Activated naive CD4-positive, alpha-beta T cell treated with Interleukin-2 at 50 U/mL for 16 hours (primary cell): ENCODE measurements around the gene EVI5L.

Experiments
- DNase-seq: peaks from one replicate; pipeline ENCODE4 v3.0.0-alpha.2; 2020

The EVI5L gene

DNA sequence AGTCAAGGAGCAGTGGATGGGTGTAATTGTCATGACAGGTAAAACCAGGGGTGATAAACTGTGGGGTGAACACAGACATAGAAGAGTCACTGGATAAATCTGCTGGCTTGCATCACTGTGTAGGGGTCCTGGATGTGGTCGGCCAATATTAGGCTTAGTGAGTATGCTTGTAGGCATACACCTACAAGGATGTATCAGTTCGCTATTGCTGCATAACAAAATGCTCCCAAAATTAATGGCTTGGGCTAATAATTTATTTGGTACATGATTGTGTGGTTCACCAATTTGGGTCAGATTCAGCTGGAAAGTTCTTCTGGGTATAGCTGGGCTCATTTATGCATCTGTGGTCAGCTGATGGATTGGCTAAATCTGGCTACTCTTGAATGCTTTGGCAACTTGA is 11.2 kb upstream of the EVI5L start:
- no peak for DNase-seq

DNA sequence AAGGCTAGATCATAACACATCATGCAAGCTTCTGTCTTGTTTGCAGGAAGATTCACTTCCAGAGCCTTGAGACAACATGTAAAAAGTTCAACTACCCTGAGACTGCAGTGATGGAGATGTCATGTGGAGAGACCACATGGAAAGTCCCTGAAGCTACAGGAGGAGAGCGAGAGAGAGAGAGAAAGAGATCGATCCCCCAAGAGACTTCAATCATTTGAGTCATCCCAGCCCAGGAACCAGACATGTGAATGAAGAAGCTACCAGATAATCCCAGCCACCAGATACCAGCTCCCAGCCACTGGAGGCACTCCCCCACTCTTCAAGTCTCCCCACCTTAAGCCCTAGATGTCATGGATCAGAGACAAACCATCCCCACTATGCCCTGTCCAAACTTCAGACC is 10.7 kb upstream of the EVI5L start:
- DNase-seq: no peak

DNA sequence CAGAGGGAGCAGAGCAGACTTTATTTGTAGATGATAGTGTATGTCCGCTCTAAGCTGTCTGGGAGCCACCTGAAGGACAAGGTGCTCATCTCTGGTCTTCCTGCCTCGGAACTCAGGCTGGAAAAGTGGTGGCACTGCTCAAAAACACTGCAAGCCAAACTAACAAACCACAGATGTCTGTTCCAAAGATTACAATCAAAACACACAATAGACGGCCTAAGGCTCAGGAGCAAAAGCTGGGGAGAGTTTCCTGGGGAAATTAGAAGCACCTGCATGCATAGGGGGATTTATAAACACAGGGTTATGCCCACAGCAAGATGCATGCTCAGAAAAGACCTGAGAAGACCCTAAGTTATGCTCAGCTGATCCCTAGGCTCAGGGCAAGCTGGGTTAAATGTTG is 9.4 kb upstream of the EVI5L start:
- DNase-seq: no peak

DNA sequence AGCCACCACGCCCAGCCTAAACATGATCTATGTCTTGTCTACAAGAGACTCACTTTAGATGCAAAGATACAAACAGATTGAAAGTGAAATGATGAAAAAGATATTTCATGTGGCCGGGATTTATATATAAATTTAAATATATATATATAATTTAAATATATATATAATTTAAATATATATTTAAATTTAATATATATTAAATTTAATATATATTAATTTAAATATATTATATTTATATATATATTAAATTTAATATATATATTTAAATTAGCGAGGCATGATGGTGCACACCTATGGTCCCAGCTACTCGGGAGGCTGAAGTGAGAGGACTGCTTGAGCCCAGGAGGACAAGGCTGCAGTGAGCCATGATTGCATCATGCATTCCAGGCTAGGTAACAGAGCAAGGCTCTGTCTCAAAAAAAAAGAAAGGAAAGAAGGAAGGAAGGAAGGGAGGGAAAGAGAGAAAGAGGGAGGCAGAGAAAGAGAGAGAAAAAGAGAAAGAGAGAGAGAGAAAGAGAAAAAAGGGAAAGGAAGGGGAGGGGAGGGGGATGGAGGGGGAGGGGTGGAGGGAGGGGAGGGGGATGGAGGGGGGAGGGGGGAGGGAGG is 7.0 kb upstream of the EVI5L start:
- DNase-seq: no peak

DNA sequence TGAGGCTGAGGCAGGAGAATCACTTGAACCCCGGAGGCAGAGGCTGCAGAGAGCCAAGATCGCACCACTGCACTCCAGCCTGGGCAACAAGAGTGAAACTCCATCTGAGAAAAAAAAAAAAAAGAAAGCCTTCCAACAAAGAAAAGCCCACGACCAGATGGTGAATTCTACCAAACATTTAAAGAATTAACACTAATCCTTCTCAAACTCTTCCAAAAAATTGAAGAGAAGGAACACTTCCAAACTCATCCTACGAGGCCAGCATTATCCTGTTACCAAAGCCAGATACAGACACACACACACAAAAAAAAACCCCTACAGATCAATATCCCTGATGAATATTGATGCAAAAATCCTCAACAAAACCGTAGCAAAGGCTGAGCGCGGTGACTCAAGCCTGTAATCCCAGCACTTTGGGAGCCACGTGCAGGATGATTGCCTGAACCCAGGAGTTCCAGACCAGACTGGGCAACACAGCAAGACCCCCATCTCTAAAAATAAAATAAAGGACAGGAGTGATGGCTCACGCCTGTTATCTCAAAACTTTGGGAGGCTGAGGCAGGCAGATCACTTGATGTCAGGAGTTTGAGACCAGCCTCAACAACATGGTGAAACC is 6.2 kb upstream of the EVI5L start:
- DNase-seq: no peak

DNA sequence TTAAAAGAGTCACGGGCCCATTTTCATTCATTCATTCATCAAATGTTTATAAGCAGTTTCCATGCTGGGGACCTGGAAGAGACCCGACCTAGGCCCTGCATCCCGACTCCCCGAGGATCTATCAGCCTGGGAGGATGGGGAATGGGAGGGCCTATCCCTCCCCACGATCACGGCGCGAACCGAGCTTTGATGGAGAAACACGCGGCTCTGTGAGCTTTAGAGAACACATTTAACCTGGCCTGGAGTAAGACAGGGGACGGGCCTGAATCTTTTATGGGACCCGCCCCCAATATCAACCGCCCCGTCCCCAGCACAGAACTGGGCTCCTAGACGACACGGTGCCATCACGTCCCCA is 875 bp upstream of the EVI5L start:
- DNase-seq: no peak

DNA sequence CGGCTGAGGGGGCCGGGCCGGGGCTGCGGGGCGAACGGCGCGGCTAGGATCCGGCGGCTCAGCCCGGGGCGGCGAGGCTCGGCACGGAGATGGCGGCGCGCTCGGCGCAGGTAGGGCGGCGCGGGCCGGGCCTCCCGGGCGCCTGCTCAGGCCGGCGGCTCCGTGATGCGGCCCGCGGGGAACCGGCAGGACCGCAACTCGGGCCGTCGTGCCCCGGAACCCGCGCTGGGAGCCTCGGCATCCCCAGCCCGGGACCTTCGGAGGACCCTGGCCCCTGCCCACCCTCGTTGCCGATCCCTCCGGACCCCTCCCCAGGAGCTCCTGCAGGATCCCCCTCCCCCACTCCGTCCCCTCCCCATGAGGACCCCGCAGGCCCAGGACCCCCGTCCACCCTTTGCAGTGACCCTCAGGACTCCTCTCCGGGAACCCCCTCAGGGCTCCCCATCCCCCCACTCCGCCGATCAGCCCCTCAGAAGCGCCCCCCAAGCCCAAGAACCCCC is 304 bp downstream of the EVI5L start:
- no peak for DNase-seq

DNA sequence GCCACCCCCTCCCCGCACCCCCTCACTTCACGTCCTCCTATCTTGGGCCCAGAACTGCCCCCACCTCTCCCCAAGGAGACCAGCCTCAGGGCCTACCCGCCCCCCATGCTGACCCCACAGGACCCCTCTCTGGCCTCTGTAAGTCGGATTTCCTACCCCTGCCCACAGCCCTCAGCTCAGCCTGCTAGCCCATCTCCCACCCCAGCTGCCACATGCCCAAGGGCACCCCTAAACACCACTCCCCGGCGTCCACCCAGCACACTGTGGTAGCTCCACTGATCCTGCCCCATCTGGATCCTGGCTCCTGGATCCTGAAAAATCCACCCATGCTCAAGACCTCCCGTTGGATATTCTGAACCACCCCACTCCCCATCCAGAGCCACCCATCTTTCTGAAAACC is 805 bp downstream of the EVI5L start:
- no peak for DNase-seq

DNA sequence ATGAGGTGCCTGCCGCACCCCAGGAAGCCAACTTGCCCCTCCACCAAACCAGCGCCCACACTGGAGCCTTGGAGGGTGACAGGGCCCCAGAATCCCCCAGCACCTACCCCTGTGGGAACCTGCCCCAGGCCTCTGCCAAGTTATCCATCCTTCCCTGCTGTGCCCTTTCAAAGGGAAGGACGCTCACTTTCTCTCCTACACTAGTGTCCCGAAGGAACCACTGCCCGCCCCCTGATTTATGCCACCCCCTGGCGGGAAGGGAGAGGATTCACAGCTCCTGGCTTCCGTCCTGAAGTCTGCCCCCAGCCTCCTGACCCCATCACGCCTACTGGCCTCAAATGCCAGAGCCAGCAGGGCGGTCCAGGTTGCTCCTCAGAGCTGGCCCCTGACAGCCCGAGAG is 1.4 kb downstream of the EVI5L start:
- no peak for DNase-seq

DNA sequence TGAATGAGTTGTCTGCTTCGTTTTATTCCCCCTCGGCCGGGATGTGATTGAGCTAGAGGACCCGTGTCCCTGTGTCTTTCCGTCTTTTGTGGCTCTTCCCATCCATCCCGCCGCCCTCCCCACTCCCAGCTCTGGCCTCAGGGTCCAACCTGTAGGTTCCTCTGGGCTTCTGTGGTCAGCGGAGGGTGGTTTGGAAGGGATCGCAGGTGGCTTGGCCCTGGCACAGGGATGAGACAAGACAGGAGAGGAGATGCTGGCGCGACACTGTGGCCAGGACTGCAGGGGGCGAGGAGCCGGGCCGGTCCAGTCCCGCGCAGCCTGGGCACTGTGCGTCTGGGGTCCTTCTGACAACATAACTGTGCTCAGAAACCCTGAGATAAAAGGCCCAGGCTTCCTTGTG is 2.0 kb downstream of the EVI5L start:
- DNase-seq: no peak

DNA sequence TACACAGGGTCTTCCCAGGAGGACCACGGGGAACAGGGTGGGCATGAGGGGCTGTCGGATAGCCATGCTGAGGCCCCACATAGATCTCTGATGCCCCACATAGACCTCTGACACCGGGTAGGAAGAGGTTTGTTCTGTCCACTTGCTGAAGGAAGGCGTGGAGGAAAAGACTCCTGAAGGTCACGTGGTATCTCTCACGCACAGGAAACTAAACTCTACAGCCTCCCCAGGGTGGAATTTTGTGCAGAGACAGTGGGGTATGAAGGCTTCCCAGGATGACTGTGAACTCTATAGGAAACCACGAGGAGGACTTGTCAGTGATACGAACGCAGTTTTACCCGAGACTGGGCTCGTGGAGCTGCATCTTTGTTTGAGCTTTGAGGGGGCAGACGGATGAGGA is 2.8 kb downstream of the EVI5L start:
- DNase-seq: no peak

DNA sequence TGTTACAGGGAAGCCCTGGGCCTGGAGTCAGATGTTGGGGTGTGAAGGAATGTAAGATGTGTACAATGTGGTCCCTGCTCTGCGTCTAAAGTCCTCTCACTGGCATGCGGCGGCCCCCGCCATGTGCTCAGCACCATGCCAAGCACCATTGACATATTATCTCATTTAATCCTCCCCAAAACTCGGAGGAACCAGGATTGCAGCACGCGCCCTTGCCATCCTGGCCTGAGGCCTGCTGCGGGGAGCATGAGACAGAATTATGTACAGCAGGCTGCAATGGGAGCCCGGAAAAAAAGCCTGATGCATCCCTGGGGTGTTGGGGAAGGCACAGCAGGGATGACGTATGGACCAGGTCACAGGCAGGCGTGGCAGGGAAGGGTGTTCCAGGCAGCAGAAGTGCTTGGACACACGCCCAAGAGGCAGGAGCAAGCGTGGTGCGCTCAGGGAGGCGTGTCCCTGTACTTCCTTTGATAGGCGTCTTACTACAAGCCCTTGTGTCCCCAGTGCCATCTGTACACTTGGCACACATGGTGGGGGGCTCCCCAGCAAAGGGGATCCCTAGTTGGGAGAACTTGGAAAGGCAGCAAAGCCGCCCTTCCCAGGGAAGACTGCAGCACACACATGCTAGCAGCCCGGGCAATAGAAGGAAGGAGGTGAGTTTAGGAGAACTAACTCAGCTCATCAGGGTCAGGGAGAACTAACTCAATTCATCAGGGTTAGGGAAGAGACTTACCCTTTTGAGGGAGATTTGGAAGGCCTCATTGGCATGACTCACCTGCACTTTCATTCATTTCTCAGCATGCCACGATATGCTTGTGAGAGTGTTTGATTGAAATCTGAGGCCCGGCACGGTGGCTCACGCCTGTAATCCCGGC is 3.4 kb downstream of the EVI5L start:
- DNase-seq: no peak

DNA sequence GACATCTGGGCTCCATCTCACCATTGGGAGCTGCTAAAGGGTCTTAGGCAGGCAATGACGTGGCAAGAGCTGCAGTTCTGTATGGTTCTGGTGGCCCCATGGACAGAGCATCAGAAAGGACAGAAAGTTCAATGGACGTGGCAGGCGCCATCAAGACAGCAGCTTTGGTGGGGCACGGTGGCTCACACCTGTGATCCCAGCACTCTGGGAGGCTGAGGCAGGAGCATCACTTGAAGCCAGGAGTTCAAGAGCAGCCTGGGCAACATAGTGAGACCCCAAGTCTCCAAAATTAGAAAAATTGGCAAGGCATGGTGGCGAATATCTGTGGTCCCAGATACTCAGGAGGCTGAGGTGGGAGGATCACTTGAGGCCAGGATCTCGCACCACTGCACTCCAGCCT is 9.5 kb downstream of the EVI5L start:
- DNase-seq: no peak

DNA sequence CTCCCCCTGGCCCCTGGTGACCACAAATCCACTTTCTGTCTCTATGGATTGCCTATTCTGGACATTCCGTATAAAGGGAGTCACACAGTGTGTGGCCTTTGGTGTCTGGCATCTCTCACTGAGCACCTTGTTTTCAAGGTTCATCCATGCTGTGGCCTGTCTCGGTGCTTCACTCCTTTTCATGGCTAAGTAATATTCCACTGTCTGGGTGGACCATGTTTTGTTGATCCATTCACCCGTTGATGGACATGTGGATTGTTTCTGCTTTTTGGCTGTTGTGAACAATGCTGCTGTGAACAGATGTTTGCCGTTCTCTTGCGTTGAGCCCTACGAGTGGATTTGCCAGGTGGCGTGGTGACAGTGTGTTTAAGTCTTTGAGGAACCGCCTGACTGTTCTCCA is 10.6 kb downstream of the EVI5L start:
- no peak for DNase-seq

DNA sequence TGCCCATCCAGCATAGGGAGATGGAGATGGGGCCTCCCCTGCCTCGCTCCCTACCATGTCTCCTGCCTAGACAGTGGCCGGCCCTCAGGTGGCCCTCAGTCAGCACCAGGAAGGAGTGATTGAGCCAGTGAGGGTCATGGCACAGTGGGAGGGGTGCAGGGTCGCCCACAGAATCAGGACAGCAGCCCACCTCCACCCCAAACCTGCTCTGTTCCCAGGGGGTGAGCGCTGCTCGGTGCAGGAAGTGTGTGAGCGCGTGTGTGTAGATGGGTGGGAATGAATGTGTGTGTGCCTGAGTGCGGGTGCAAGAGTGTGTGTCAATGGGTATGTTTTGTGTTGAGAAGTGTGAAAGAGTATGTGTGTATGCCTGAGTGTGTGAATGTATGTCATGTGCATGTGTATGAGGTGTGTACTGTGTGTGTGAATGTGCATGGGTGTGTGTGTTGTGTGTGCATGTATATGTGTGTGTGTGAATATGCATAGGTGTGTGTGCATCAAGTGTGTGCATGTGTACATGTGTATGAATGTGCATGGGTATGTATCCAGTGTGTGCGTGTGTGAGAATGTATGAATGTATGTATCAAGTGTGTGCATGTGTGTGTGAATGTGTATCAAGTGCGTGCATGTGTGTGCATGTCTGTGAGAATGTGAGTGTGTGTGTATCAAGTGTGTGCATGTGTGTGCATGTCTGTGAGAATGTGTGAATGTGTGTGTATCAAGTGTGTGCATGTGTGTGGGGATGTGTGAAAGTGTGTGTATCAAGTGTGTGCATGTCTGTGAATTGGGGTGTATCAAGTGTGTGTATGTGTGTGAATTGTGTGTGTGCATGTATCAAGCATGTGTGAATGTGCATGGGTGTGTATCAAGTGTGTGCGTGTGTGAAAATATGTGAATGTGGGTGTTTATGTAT is 12.0 kb downstream of the EVI5L start:
- DNase-seq: no peak

DNA sequence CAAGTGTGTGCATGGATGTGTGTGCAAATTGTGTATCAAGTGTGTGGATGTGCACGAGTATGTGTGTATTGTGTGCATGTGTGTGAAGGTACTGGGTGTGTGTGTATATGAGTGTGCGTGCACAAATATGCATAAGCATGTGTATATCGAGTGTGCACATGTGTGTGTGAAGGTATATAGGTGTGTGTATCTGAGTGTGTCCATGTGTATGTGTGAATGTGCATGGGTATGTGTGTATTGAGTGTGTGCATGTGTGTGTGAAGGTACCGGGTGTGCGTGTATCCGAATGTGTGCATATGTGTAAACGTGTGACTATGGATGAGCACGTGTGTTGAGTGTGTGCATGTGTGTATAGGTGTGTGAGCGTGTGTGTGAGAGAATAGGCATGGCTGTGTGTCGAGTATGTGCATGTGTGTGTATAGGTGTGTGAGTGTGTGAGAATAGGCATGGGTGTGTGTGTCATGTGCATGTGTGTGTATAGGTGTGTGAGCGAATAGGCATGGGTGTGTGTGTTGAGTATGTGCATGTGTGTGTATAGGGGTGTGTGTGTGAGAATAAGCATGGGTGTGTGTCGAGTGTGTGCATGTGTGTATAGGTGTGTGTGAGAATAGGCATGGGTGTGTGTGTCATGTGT is 12.8 kb downstream of the EVI5L start:
- no peak for DNase-seq

DNA sequence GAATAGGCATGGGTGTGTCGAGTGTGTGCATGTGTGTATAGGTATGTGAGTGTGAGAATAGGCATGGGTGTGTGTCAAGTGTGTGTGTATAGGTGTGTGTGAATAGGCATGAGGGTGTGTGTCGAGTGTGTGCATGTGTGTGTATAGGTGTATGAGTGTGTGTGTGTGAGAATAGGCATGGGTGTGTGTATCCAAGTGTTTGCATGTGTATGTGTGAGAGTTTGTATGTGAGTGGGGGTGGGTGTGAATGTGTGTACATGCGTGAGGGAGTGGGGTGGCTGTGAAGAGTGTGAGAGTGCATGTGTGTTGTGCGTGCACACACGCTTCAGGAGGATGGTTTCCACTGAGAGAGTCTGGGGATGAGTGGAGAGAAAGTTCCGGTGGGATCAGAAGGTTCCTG is 13.5 kb downstream of the EVI5L start:
- no peak for DNase-seq

DNA sequence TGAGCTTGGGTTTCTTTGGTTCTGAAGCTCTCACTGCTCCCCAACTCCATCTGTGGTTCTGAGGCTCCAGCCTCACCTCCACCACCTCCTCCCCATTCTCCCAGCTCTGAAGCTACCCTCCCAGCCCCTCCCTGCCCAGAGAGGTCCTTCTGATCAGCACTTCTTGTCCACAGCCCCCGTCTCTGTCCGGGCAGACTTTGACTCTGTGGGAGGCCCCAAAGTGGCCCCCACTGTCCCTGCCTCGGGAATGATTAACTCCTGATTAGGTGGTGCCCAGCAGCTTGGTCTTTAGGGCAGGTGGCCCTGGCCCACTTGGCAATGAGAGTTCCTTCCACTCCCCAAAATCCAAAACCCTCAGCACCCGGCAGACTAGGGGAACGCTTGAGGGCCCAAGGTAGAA is 14.4 kb downstream of the EVI5L start:
- DNase-seq: no peak

DNA sequence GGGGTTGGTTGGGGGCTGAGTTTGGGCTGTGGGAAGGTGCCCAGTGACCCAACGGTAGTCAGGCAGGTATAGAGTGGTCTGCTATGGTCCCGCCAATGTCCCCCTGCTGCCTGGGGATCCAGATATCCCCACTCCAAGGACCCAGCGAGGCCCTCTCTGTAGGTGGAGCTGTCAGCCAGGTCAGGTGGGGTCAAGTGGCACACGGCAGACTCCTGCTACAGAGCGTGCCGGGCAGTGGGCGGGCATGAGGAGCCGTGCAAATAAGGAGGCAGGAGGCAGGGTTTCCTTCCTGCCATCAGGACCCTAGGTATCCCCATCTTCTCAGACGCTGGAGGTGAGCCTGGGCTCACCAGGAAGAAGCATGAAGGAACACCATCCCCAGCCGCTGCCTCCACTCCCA is 14.9 kb downstream of the EVI5L start:
- no peak for DNase-seq

DNA sequence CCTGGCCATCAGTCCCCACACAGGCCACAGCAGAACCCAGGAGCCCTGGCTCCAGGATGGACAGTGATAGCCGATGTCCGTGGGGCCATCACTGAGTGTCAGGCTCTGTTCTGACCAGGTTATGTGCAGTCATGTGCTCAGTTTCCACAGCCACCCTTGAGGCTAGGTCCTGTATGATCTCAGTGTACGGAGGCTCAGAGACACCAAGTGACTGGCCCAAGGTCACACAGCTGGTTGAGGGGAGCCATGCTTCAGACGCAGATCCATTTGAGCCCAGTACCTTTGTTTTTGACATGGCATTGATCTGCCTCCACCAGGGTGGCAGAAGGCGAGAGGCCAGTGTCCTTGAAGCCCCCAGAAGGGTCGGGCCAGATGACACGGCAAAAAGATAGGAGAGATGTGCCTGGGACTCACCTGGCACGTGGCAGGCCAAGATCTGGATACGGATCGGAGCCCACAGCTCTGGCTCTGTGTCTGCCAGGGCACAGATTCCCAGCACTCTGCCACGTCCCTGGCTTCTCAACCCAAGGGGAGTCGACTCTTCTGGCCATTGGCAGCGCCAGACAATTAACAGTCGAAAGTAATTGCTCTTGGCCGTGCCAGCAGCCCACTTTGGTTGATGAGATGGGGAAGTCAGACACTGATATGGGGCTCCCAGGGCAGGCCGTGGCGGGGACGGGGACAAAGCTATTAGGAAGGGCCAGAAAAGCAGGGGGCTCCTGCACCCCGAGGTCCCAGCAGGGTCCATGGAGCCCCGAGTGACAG is 15.6 kb downstream of the EVI5L start:
- DNase-seq: no peak

DNA sequence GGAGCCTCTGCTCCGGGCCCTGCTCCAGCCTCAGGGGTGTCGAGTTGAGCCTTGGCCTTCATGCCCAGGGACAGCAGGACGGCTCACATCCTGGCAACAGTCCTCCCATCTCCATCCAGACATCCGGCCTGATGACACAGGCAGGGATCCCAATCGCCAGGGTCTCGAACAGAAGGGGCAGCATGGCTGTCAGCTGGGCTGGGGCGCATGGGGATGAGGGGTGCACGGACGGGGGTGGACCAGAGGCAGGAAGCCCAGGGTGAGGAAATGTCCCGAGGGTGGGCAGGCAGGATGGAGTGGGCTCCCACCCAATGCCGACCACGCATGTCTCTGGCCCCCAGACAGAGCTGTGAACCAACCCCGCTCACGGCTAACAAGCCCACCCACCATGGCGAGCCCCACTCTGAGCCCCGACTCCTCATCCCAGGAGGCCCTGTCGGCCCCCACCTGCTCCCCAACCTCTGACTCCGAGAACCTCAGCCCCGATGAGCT is 16.2 kb downstream of the EVI5L start:
- no peak for DNase-seq

DNA sequence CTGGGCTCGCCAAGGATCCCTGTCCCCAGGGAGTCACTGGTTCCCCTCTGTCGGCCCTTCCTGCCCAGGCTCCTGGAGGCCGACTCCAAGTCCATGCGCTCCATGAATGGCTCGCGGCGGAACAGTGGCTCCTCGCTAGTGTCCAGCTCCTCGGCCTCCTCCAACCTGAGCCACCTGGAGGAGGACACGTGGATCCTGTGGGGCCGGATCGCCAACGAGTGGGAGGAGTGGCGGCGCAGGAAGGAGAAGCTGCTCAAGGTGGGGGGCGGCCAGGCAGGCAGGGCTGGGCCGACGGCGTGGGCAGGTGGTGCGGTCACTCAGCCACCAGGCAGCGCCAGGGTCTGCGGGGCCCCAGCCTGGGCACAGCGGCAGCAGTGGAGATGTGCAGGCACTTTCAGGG is 17.6 kb downstream of the EVI5L start:
- no peak for DNase-seq
